Left ventricle myocardium inferior (tissue), 1 donor: ENCODE results near the gene ORC4. TPM values are rescaled to one million over a fixed set of nuclear protein-coding genes. Genes with fewer than 3 reads are reported as not detected.
A peak's percentile ranks its signal among the peaks of the same experiment; 100 is the strongest.

ENCODE experiments used
- DNase-seq: peaks from one replicate; pipeline ENCODE4 v3.0.0-alpha.2; 2020
- H3K27ac ChIP-seq: fragments of 200-600 bp; replicated peaks from 2 replicates; pipeline ENCODE4 v1.8.0; 2021
- H3K27me3 ChIP-seq: fragments of 200-600 bp; 2 replicates; pipeline ENCODE4 v1.8.0; 2021; ENCODE audit warnings: low read depth
- H3K36me3 ChIP-seq: fragments of 200-600 bp; 2 replicates; pipeline ENCODE4 v1.8.0; 2021
- H3K4me1 ChIP-seq: fragments of 200-600 bp; 2 replicates; pipeline ENCODE4 v1.8.0; 2021
- H3K4me3 ChIP-seq: fragments of 200-600 bp; 2 replicates; pipeline ENCODE4 v1.8.0; 2021; ENCODE audit warnings: mild to moderate bottlenecking, moderate library complexity
- H3K9me3 ChIP-seq: fragments of 200-600 bp; replicated peaks from 2 replicates; pipeline ENCODE4 v1.8.0; 2021
- CTCF ChIP-seq: fragments of 200-600 bp; IDR thresholded peaks from 2 replicates; pipeline ENCODE4 v1.8.0; 2021; ENCODE audit warnings: antibody characterized with exemption, mild to moderate bottlenecking, borderline replicate concordance
- intact Hi-C: fragments of 100-400 bp; cut with micrococcal nuclease; formaldehyde crosslinking; loops from one replicate; pipeline ENCODE4 v1.11.0; 2022
- long read RNA-seq: library from polyadenylated mRNA; unstranded; transcript quantifications from one replicate; pipeline ENCODE4 v2.0.0, GENCODE V29; 2021
- total RNA-seq: library from RNA; stranded (reverse); fragmentation: NEBNext Ultra II Directional; extraction: Animal tissue kit (Norgen Biotek cat#: 25700); gene quantifications from one replicate; pipeline ENCODE4 v1.2.1, GENCODE V29; 2021
- donor health status: DM: no; HTN: yes; CAD: no; lungs with severe emphysema.

The ORC4 gene
- total RNA-seq: 45.8 TPM
- long read RNA-seq, full-length matches to known transcripts: 37 of 43 reads
- long read RNA-seq, partial matches to known transcripts: 0 of 43 reads
- long read RNA-seq, other reads (novel, unspliced or antisense): 6 of 43 reads

GRCh38 chr2:148020111-148021058 lies at the start of gene ORC4:
Gene ORC4 (minus strand): TSS chr2:148020737. CDS start chr2:147975958, 44,779 bp downstream.
- no peaks in the 10 kb centered on the region for H3K27me3 ChIP-seq
- intact Hi-C loops: no loop called here
- H3K4me1 ChIP-seq: peaks cover 64% of the 10 kb centered on the region
- H3K36me3 ChIP-seq: no peaks in the 10 kb centered on the region
- peak; percentile 52 for TF ChIP-seq CTCF
- H3K9me3 ChIP-seq: no peaks in the 10 kb centered on the region
- DNase-seq: peak; percentile 98
- peak within 1 kb of the TSS; percentile 95 for H3K27ac ChIP-seq
- H3K4me3 ChIP-seq: peak within 1 kb of the TSS; percentile 85

GRCh38 chr2:148067801-148068200 lies 47.3 kb upstream of the ORC4 start:
- intact Hi-C loops: no loop called here
- Histone ChIP-seq H3K36me3 (no peaks in the 10 kb centered on the region), H3K4me3 (no peak overlapping the region), H3K27ac (no peak overlapping the region), H3K4me1 (peaks cover 7% of the 10 kb centered on the region), H3K27me3 (no peaks in the 10 kb centered on the region), H3K9me3 (no peaks in the 10 kb centered on the region)
- TF ChIP-seq CTCF: no peak
- no peak for DNase-seq

- DNase-seq: no peak
- intact Hi-C loops: no loop called here
- H3K4me3 ChIP-seq: no peak overlapping the region
Observed at GRCh38 chr2:148065936-148066335, 45.4 kb upstream of the ORC4 start.

GRCh38 chr2:148063633-148064032 lies 43.1 kb upstream of the ORC4 start:
- no peaks in the 10 kb centered on the region for H3K27me3 ChIP-seq
- DNase-seq: no peak
- H3K4me1 ChIP-seq: peaks cover 2% of the 10 kb centered on the region
- no peak overlapping the region for H3K4me3 ChIP-seq
- no peaks in the 10 kb centered on the region for H3K36me3 ChIP-seq
- no peak overlapping the region for H3K27ac ChIP-seq
- no peak for TF ChIP-seq CTCF
- intact Hi-C loops: no loop called here
- no peaks in the 10 kb centered on the region for H3K9me3 ChIP-seq

More at GRCh38 chr2:148065936-148066335, 45.4 kb upstream of the ORC4 start:
- TF ChIP-seq CTCF: no peak
- Histone ChIP-seq H3K9me3 (no peaks in the 10 kb centered on the region), H3K36me3 (no peaks in the 10 kb centered on the region), H3K27me3 (no peaks in the 10 kb centered on the region), H3K4me1 (peaks cover 7% of the 10 kb centered on the region), H3K27ac (no peak overlapping the region)

GRCh38 chr2:148058641-148059040 lies 38.1 kb upstream of the ORC4 start:
- TF ChIP-seq CTCF: no peak
- peaks cover 11% of the 10 kb centered on the region for H3K36me3 ChIP-seq
- DNase-seq: no peak
- H3K9me3 ChIP-seq: no peaks in the 10 kb centered on the region
- H3K27ac ChIP-seq: no peak overlapping the region
- no peak overlapping the region for H3K4me3 ChIP-seq
- H3K27me3 ChIP-seq: no peaks in the 10 kb centered on the region
- H3K4me1 ChIP-seq: no peaks in the 10 kb centered on the region
- intact Hi-C loops: no loop called here
